GM21515 (cell line): ENCODE results near the gene PSMD9.
"Not testable (repeated sequence)": the region's sequence is repeated elsewhere in the genome, so short reads cannot be mapped to it uniquely, and the experiment has no call there.

Source experiments
- ATAC-seq: cut with Tn5 transposase; IDR thresholded peaks from one replicate; pipeline ENCODE4 v1.9.1; 2021; ENCODE audit not compliant: unreplicated experiment

PSMD9 gene, protein sequence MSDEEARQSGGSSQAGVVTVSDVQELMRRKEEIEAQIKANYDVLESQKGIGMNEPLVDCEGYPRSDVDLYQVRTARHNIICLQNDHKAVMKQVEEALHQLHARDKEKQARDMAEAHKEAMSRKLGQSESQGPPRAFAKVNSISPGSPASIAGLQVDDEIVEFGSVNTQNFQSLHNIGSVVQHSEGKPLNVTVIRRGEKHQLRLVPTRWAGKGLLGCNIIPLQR

DNA sequence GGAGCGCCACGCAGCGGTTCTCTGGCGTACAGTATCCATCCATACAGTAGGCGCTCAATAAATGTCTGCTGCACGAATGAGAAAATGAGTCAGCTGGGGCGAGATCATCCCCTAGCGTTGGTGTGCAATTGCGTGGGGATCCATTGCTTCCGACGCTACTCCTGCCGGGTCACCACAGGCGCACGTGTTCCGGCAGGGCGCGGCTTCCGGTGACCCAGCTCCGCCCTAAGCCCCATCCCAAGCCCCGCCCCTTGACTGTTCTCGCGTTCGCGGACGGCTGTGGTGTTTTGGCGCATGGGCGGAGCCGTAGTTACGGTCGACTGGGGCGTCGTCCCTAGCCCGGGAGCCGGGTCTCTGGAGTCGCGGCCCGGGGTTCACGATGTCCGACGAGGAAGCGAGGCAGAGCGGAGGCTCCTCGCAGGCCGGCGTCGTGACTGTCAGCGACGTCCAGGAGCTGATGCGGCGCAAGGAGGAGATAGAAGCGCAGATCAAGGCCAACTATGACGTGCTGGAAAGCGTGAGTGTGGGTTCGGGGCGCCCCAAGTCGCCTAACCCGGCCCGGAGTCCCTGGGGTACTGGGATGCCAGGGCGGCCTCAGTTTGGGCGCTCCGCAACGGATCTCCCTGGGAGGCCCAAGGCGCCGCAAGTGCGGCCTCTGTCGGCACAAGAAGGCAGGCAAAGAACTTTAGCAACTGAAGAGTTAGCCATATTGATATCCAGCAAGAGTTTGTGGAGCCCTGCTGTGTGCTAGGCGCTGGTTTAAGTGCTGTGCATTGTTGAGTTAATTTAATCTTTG is at the start of gene PSMD9:
Gene PSMD9, plus strand, starts transcription at position 313 of the 796 bp plus-strand sequence. Its CDS starts 67 bp downstream, at position 380.
- ATAC-seq = peak; percentile 87

DNA sequence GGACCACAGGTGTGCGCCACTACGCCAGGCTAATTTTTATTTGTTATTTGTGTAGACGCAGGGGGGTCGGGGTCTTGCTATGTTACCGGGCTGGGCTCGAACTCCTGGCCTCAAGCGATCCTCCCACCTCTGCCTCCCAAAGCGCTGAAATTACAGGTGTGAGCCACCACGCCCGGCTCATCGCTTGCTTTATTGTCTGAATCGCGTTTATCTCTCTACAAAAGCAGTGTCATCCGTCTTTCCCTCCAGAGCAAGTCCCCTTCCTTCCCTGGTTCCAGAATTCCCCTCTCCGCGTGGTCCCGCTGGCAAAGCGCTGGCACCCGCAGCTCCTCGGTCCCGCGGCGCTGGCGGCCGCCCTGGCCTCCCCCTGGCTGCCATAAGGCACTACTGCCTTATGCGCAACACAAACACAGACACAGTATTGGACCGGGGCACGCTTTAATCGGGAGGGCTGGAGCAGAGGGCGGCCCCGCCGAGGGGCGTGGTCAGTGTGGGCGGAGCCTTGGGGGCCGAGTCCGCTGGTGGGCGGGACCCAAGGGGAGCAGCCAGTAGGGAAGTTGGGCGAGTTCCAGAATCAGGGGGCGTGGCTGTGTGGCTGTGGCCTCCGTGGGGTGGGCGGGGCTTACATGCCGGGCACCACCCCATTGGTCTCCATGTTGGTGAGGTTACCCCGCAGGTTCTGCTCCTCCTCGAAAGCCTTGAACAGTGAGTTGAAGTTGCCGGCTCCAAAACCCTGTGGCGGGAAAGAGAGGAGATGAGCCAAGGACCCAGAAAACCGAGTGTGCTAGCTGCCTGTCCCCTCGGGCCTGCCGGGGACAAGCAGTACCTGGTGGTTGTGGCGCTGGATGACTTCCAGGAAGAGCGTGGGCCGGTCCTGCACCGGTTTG is 49.2 kb upstream of the PSMD9 start:
- ATAC-seq = peak; percentile 93

DNA sequence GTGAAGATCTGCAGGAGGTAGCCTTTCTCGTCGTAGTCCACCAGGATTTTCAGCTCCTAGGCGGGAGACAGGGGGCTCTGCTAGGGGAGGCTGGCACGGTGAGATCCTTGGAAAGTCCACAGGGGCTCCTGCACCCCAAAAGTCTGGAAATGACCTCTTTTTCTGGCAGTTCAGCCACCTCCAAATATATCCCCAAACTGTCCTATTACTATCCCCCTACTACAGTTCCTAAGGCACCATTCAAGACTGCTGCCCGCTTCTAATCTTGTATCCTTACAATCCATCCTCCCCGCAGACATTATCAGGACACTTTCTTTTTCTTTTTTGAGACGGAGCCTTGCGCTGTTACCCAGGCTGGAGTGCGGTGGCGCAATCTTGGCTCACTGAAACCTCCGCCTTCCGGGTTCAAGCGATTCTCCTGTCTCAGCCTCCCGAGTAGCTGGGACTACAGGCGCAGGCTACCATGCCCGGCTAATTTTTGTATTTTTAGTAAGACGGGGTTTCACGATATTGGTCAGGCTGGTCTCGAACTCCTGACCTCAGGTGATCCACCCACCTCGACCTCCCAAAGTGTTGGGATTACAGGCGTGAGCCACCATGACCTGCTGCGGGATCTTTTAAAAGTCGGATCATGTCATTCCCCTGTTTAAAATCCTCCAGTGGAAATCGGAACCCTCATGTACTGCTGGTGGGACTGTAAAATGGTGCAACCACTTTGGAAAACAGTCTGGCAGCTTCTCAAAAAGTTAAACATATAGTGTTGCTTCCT is 48.4 kb upstream of the PSMD9 start:
- peak; percentile 4 for ATAC-seq

DNA sequence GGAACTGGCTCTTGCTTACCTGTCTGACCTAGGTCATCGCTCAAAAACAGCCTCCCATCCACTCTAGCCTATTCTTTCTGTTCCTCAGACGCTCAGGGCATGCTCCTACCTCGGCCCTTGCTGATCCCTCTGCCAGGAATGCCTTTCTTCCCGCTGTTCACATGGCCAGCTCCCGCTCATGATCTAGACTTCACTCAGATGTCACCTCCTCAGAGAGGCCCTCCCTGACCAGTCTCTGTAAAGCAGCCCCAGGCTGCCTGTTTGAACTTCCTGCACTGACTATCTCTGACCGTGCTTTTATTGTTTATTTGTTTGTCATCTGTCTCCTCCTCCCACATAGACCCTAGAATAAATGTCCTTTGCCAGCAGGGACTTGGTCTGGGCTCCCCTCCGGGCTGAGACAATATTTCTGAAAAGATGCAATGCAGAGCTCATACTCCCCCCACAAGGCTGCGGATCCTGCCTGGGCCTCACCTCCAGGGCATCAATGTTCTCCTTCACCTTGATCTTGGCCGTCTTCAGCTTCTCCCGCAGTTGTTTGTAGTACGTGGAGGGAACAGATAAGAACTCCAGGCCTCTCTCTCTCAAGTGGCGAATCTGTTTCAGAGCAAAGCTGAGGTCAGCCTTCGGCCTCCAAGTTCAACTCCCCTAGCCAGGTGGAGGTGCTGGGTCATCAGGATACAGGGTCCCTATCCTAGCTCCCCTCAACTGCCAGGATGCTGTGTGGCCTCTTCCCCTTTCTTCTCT is 45.2 kb upstream of the PSMD9 start:
- no peak for ATAC-seq

DNA sequence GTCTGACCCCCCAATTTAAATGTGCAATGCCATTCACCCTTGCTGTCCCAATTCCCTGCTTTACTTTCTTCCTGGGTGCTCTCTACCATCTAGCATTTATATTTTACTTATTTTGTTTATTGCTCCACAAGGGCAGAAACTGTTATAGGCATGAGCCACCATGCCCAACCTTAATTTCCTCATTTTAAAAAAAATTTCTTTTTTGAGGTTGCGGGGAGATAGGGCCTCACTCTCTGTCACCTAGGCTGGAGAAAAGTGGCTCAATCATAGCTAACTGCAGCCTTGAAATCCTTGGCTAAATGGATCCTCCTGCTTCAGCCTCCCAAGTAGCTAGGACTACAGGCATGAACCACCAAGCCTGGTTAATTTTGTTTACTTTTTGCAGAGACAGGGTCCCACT is 42.9 kb upstream of the PSMD9 start:
- no peak for ATAC-seq

DNA sequence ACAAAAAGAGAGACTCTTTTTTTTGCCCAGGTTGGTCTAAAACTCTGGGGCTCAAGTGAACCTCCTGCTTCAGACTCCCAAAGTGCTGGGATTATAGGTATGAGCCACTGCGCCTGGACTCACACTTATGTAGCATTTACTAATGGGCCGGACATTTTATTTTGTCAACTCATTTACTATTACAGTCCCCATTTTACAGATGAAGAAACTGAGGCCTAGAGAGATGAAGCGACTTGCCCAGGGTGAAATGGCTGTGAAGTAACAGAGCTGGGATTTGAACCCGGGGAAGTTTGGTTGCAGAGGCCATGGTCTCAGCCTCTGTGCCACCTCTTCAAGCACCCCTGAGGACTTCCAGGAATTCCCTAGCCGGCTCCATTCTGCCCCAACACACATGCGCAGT is 39.4 kb upstream of the PSMD9 start:
- ATAC-seq = no peak

DNA sequence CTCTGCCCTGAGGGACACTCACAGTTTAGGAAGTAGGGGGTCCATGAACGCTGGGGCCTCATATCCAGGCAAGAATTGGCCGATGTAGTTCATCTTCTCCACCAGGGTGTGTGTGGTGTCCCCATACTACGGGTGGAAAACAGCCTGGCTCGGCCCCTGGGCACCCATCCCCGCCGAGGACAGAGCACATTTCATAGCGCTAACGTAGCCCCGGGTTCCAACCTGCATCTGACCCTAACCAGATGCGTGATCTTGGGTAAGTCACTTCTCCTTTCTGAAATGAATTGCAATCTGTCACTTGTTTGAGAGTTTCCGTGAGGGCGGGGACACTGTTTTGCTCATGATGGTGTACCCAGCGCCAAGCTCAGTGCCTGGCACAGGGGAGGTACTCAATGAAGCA is 38.9 kb upstream of the PSMD9 start:
- no peak for ATAC-seq

DNA sequence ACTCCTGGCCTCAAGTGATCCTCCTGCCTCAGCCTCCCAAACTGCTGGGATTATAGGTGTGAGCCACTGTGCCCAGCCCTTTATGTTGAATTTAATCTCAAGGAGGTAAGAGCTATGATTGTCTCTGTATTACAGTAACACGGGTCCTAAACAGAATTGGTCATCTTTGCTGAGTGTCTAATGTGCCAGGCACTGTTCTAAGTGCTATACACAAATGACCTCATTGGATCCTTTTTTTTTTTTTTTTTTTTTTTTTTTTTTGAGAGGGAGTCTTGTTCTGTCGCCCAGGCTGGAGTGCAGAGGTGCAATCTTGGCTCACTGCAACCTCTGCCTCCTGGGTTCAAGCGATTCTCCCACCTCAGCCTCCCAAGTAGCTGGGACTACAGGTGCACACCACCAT is 36.2 kb upstream of the PSMD9 start:
- ATAC-seq = not testable (repeated sequence)

DNA sequence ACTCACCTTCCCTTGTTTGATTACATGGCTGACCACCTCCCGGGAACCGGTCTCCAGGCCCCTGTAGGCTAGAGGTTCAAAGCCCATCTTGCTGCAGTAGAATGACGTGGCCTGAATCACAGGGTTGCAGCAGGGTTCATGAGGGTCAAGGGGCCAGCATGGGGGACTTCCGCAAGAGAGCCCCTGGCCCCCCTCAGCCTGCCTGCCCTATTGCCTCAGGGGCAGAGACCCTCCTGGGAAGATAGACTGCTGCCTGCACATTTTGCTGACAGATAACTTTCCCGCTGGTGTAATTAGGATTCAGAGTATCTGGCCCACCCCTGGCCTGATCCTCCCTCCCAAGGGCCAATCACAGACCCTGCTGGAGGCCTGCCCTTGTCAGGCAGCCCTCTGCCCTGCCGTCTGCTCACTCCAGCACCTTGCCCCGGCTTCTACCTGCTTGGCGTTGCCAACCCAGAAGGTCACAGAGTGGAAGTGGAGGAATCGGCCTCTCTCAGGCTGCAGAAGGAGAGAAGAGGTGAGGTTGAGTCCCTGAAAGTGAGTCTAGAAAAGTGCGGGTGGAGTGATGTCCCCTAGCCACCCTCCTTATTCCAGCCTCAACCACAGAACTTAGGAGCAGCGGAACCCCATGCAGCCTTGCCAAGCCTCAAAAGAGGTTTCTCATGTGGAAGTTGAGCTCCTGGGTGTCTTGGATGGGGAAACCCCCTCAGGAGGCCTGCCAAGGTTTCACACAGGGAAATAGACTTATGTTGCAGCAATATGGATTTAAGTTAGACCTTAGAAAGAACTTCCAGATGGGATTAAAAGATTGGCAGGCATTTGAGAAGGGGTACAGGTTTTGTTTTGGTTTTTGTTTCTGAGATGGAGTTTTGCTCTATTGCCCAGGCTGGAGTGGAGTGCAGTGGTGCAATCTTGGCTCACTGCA is 31.0 kb upstream of the PSMD9 start:
- no peak for ATAC-seq

DNA sequence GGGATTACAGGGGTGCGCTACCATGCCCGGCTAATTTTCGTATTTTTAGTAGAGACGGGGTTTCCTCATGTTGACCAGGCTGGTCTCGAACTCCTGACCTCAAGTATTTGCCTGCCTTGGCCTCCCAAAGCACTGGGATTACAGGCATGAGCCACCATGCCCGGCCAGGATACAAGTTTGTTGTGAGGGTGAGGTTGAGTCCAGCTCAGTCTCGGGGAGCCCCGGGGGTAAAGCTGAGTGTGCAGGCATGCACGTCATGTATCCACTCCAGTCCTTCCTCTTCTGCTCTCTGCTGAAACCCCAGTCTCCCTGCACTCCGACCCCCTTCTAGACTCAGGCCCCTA is 30.3 kb upstream of the PSMD9 start:
- no peak for ATAC-seq

DNA sequence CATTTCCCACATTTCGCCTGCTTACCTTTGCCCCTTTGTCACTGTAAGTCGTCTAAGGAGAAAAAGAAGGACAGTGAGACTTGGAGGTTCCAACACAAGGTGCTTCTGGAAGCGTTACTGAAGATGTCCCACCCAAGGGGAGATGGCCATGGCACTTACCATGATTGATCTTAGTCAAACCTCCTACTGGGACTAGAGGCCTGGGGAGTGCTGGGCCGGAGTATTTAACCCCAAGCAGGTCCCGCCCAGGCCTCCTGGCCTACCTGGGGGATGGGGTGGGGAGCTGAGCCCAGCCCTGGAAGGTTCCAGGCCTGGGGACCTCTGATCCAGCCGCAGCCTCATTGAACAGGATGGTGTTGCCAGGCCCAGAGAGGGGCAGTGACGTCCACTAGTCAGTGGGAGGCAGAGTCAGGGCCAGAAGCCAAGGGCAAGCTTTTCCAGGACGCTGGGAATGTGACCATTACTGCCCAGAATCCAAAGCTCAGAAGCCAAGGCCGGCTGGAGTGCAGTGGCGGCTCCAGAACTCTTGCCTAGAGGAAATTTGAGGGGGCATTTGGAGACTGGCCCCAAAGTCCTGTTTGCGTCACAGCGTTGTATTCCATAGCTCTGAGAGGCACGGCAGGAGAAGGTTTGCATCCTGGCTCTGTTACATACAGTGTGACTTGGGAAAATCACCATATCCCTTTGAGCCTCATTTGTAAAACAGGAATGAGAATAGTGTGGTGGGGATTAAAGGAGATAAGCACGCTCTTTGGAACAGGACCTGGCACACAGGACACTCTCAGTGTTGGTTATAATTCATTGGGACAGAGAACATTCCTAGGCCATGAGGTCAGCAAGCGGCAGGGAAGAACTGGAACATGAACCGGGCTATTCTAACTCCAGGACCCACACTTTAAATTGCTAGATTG is 29.7 kb upstream of the PSMD9 start, which contains the start of gene HPD:
Gene HPD, minus strand, starts transcription at position 198 of the 911 bp plus-strand sequence. Its CDS starts 36 bp downstream, at position 162.
- no peak for ATAC-seq

DNA sequence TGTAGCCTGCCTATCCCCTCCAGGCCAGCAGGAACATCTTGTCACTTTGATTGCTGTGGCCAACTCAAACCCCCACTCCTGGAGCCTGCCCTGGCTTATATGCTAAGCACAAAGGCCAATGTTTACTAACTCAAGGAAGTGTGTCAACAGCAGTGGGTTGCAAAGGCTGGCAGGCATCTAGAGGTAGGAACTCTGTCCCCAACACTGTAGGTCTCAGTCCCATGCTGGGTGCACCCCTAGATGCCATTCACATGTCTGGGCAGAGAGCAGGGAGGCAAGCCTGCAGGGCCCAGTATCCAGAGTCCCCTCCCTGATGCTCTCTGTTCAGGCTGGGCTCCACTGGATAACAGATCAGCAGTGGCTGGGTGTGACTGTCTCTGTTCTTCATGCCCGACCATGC is 28.3 kb upstream of the PSMD9 start:
- no peak for ATAC-seq

DNA sequence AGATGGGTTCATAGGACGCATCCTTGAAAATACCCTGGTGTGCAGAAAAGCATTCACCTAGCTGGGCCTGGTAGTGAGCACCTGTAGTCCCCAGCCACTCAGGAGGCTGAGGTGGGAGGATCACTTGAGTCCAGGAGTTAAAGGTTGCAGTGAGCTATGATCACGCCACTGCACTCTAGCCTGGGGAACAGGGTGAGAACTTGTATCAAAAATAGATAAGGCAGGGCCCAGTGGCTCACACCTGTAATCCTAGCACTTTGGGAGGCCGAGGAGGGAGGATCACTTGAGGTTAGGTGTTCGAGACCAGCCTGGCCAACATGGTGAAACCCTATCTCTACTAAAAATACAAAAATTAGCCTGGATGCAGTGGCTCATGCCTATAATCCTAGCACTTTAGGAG is 27.9 kb upstream of the PSMD9 start:
- not testable (repeated sequence) for ATAC-seq

DNA sequence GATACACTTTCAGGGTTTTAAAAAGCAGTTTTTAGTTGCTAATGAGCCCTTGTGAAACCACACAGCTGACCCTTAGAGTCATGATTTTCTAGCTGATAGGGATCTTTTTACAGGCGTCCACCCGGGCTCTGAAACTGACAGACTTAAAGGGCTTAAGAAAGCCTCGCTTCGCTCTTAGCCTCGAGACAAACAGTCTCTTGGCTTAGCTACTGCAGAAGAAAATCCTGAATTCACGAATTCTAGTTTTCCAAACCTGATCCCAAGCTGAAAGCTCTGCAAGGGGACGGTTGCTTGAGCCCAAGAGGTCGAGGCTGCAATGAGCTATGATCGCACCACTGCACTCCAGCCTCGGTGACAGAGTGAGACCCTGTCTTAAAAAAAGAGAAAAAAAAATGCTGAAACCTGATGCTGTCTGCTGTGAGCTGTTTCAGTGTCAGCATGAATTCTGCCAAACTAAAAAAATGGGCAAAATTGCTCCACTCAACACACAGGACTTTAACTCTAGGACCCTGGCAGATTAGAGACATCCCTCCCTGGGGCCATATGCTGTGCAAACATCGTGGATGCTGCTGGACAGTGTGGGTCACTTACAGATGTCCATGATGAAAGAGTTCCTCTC is 26.8 kb upstream of the PSMD9 start:
- ATAC-seq = no peak

DNA sequence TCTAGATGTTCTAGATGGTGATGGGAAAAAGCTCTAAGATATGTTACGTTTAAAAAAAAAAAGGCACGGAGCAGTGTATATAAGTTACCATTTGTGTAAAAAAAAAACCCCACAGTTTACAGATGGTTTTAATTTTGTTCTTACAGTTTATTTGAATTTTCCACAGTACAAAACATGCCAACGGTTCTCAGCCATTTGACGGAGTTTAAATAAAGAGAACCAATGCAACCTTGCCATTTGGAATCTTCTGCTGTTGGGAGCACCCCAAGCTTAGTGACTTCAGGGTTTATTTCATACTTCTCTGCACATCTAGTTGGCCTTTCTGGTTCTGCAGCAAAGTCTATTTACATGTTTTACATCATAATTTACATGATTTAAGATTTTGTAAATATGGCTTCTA is 22.3 kb upstream of the PSMD9 start:
- no peak for ATAC-seq

DNA sequence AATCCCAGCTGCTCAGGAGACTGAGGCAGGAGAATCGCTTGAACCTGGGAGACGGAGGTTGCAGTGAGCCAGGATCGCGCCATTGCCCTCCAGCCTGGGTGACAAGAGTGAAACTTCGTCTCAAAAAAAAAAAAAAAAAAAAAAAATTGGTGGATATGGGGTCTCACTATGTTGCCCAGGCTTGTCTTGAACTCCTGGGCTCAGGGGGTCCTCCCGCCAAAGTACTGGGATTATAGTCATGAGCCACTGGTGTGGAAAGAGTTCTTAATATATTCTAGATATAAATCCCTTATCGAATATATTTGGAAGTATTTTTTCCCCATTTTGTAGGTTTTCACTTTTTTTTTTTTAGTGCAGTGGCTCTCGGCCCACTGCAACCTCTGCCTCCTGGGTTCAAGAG is 19.4 kb upstream of the PSMD9 start:
- ATAC-seq = not testable (repeated sequence)

DNA sequence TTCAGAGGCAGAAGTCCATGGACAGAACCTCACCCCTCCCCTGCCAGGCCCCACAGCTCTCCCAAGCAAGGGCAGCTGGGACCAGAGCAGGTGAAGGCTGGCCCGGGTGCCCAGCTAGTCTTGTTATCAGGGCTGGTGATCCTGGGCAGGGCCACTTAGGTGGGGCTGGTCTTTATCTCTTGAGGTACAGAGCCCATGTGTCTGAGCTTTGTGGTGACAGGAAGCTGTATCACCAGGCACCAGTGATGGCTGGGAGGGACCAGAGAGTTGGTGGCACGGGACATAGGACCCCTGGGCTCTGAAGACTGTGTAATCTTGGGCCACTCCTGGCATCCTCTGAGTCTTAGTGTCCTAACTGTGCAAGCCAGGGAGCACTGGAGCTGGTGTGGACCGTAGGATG is 17.1 kb upstream of the PSMD9 start:
- no peak for ATAC-seq
